ENCODE measurements around the gene MRPL40.

The MRPL40 gene

DNA sequence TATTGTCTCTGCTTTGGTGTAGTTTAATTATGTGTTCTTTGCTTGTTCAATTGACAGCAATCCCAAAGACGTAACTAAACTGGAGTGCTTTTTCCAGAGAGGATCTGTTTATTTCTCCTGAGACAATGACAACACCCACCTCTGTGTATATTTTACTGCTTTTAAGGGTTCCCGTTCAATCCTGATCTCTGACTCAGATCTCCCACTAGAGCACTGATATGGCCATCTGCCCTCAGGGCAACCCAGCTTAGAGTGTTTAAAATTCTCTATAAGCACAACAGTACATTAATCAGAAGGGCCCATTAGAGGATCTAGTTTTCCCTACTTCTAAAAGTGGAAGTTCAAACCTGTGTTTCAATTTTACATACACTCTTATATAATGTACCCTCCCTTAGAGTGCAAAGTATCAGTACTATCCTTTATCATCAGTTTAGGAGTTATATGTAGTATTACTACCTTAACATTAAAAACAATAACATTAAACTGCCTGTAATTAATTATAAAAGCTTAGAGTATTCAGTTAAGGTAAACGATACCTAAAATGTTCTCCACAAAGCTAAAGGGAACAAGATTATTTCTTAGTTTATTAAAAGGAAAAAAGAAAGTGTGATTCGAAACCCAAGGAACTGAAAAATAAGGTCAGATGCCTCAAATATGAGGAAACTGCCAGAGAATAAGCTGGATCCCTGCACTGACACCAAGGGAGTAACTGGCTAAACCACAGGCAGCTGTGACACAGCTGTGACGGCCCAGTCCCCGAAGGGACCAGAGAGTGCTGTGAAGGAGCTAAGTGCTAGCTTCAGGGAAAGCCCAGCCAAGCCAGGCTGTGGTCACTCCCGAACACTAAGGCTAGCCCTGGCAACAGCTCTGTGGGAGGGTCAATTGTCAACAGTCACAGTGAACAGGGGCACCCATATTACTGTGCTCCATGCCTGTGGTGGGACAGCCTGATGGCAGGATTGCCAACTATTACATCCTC, 31.4 kb downstream of the MRPL40 start:
- no peak for DNase-seq

DNA sequence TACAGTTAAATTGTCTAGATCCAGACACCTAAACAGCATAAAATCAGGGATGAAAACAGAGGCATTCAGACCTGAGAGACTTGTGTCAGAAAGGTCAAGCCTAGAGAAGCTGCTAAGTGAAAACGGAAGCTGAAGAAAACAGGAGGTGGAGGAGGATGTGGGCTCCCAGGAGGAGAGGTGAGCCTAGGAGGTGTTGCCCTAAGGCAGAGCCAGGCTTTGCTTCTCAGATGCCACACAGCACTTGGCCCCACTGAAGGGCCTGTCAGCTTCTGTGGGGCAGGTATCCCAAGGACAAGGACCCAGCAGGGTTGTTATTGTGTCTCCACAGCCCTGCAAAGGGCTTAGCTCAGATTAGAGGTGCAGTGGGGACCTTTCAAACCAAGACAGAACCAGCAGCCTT, 32.2 kb downstream of the MRPL40 start:
- DNase-seq: no peak

DNA sequence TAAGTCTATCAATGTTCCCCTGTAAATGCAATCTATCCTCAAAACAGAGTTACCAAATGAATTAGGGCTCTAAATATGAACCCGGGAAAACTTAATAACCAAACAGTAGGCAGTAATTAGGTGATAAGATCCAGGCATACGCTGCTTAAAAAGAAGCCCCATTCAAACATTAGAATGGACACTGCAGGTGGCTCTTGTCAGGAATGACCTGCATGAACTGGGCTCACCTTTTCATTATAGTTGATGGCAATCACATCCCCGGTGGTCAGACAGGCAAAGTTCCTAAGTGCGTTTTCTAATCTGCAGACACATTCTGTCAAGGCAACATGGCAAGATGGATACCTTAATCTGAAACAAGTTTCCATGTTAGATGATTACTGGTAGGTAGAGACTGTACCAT, 32.6 kb downstream of the MRPL40 start:
- DNase-seq: no peak

DNA sequence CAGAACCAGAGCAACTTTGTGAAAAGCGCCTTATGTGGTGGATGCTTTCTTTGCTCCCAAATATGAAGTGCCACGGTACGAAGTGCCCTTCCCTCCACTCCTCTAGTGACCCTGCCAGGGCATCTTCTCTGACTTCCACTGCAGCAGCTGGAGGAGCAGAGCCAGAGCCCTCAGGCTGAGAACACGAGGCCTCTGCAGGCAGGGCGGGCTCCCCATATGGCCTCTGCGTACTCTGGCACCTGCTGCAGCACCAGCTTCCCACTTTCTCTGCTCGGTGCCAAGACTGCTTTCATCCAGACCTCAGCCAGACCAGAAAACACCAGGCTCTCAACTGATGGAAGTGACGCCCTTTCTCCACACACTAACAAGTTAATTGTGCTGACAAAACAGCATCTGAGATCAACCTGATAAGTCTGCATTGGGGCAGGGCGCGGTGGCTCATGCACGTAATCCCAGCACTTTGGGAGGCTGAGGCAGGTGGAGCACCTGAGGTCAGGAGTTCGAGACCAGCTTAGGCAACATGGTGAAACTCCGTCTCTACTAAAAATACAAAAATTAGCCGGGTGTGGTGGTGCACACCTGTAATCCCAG, 33.9 kb downstream of the MRPL40 start:
- DNase-seq: no peak

DNA sequence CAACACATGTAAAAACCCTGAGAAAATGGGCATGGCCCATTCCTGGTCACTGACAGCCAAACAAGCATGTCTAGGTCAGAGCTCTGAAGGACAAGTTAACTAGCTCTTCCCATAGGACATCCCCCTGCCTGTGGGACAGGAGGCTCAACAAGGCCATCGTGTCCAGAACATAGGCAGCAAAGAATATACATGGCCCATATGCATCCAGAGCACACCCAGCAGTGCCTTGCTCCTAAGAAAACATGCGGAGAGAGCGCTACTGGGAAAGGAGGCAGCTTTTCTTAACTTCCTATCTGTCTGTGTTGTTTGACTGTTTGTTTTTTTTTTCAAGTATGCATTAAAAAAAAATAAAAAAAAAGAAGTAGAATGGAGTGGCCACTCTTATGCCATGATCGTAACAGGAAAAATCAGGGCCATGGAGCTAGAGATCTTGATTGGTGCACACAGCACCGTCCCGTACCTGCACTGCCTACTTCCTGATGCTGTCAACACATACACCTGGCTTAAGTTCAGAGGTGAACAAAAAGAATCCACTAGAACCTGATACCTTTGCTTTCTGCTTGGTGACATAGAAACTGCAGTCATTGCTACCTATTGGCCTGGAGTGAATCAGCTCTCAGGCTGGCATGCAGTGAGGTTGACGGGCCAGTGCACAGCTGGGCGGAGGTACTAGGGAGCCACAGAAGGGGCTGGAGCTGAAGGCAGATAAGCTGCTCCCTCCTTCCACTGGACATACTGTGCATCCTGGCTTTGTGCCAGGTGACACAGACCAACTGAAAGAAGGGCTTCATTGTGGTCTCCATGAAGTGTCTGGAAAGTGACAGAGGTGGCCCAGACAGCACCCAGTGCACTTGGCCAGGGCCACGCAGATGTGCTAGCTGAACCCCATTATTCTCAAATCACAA, 34.8 kb downstream of the MRPL40 start:
- DNase-seq: no peak

DNA sequence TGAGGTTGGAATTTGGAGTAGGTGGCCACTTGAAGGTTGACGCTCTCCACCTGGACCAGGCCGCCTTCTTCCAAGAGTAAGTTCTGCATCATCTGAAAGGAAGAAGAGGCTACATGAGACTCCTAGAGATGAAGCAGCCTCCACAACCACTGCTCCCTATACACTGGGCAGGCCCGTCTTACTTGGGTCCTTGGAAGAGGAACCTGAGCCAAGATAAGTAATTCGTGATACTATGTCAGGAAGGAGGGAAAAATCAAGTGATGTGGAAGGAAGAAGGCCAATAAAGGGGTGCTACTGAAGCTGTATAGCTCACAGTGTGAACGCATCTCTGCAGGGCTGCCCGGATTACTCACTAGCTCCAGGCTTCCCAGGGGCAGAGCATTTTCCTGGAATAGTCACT, 35.6 kb downstream of the MRPL40 start:
- DNase-seq: no peak

DNA sequence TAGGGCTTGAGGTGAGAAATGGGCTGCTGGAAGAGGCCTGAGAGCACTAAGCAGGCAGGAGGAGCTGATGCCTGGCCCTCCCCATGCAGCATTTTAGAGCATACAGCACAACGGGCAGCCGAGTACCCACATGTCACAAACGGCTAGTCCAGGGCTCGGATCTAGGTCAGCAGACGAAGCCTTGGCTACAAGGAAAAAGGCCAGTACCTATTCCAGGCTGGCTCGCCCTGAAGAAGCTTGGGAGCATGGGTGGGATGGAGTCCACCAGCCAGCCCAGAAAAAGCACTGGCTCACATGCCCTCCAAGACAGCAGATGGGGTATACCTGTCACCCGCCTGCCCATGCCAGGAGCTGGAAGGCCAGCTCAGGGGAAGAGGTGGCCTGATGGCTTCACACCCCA, 37.1 kb downstream of the MRPL40 start:
- no peak for DNase-seq

DNA sequence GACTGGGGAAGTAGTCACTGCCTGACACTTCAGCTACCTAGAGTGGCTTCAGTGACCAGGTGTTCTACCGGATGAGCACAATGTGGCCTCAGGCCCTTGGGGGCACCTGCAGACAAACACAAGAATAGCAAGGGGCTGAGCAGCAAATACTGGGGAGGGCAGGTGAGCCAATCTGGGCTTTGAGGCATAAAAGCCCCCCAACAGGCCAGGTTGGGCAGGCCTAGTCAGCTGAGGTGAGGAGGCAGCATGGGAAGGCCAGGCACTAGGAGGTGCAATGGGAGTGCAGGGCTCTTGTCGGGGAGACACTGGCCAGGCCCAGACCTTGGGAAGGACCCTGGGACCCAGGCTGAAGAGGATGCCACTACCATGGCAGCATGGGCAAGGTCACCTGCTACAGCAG, 37.7 kb downstream of the MRPL40 start:
- DNase-seq: no peak

DNA sequence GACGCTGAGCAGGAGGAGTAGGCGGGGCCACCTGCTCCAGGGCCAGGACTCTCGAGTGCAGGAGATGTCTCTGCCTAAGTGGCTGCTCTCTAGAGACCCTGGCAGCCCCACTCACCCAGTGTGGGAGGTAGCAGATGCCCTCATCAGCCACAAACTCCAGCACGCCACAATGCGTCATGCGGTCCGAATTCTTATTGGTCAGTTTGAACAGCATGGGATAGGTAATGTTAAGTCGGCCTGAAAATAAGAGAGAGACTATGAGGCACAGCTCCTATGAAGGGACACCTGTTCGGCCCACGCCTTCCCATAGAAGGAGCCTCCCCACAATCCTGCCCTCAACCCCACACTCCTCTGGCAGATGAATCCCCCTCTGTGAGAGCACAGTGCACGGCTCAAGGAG, 39.2 kb downstream of the MRPL40 start:
- no peak for DNase-seq

DNA sequence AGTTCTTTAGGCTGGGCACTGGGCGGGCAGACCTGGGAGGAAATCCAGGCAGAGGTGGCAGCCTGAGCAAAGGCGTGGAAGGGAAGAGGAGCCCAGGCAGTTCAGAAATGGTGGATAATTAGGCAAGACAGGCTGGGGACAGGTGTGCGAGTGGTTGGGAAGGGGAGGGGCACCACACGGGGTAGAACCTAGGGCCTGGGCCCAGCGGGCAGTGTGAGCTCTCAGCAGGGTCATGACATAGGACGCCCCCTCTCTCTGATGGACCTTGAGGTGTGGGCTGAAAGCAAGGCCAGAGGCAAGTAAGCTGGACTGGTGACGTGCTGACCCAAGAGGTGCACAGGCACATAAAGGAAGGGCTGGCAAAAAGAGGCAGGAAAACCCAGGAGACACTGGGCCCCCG, 39.9 kb downstream of the MRPL40 start:
- no peak for DNase-seq

DNA sequence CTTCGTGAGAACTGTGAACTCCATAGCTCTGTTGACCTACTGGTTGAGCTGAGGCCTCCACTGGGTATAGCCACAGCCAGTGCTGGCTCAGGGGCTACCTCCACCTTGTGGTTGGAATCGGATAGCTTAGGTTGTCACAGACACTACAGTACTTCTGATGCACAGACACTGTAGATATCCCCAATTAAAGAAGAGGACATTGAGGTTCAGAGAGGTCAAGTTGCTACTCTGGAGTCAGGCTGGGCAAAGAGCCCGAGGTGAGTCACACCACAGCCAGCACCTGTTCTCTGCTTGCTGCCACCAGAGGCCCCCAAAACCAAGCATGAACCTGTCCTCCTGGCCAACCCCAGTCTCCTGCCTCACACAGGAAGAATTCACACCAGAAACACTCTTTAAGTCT, 41.2 kb downstream of the MRPL40 start:
- no peak for DNase-seq

DNA sequence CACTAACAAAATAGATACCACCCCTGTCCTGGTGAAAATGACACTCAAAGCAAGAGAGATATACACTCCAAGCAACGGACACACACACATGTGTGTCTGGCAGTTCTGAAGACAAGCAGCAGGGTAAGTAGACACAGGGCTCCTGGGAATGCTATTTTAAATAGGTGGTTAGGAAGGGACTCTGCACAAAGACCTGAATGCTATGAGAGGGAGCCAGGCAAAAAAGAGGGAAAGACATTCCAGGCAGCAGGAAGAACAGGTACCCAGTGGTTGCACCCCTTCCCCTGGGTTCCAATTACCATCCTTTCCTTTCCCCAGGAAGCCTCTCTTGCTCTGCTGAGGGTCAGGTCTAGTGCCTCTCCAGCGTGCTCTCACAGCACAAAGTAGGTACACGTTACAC, 43.7 kb downstream of the MRPL40 start:
- no peak for DNase-seq

DNA sequence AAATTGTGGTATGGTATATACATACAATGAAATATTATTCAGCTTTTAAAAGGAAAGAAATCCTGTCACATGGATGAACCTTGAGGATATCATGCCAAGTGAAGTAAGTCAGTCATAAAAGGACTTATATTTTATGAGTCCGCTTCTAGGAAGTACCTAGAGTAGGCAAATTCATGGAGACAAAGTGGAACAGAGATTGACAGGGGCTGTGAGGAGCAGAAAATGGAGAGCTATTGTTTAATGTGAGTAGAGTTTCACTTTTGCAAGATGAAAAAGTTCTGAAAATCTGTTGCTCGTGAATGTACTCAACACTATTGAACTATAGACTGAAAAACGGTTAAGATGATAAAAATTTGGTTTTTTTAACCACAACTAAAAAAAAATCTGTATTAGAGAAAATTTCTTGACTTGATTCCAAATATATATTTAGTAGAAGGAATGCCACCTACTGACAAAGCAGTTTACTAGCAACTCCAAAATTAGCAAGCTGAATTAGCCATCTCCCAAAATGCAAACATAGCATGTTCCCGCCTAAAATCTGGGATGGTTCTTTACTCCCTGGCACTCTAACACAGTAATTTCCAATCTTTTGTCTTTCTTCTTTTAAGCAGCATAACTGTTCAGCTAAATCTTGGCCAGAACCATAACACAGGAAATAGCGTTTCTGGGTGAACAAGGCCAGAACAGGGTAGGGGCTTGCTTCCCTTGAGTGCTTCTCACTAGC, 45.1 kb downstream of the MRPL40 start:
- DNase-seq: no peak

DNA sequence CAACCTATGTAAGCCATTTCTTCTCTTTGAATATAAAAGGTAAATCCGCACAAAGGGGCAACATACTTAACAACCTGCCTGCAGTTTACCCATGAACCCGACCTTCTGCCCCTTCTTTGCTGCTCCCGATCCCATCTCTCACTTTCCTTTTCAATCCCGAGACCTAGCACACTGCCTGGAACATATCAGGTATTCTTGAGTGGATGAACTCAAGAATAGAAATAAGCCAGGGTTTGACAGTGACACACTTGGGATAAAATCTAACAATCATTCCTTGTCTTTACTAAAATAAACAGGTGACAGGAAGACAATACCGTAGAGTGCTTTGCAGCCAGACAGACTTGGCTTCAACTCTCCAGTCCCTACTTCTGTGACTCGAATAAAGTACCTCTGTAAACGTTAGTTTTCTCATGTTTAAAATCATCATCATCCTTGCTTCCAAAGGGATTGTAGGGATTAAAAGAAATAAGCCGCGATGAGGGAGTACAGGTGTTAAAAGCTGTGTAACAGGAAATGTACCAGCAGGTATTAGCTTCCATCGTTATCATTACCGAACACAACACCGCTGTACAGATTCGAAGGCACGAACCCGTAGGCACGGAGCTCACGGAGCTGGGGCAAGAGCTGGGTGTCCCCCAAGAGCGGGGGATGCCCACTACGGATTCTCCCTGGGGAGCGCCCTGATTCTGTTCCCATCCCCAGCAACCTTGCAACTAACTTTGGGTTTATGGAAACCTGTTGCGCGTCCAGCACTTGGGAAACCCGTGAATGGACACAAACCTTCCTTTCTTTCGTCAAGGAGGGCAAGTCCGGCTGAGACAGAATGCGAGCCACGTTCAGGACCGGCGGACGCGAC, 45.9 kb downstream of the MRPL40 start:
- DNase-seq: peak; percentile 28

DNA sequence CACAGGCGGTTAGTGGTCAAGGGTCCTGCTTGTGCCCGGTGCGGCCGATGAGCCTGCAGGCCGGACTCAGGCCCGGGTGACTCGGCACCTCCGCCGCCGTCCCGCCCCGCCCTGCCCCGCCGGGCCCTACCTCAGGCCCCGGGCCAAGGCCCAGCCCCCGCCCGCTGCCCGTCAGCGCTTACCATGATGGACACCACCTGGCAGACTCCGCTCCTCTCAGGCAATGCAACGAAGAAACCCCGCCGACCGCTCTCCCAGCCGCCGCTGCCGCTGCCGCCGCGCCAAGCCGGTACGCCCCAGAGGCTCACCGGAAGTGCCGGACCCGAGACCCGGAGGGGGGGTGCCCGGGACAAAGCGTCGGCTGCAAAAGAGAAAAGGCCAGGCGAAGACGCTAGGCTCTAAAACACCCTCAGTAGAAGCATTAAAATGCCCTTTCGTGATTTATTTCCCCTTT, 46.6 kb downstream of the MRPL40 start, which contains the start of gene UFD1:
TSS of gene UFD1 (minus strand) at position 293 of the 454 bp plus-strand sequence. CDS start at position 185, 108 bp downstream.
- peak; percentile 82 for DNase-seq

DNA sequence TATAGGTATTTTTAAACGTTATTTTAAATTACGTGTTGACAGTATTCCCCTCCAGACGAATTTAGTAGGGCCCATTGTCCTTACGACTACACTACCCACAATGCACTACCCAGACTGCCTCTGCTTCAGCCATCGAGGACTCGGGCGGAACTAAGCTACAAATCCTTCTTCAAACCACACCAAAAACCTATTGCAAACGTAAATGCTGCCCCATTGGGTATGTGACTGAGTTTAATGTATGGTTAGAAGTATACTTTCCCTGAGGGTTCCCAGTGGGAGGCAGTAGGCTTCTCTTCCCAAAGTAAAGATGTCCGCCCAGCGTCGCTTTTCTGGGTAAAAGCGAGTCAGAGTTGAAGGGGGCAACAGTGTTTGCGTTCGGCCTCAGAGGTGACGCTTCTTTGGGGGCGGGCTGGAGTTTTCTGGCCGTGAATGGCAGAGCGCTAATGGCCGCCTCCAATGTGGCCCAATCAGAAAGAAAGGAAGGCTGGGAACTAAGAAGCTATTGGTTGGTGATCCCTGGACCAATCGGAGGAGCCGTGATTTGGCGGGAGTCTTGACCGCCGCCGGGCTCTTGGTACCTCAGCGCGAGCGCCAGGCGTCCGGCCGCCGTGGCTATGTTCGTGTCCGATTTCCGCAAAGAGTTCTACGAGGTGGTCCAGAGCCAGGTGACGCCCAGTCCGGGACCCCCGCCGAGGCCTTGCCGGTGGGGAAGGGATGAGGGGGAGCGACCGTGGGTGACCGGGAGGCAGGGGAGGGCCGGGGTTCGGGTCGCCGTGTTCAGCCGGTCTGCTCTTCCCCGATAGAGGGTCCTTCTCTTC, 47.2 kb downstream of the MRPL40 start, which contains the start of gene CDC45:
TSS of gene CDC45 (plus strand) at position 566 of the 818 bp plus-strand sequence. CDS start at position 615, 49 bp downstream.
- peak; percentile 94 for DNase-seq

DNA sequence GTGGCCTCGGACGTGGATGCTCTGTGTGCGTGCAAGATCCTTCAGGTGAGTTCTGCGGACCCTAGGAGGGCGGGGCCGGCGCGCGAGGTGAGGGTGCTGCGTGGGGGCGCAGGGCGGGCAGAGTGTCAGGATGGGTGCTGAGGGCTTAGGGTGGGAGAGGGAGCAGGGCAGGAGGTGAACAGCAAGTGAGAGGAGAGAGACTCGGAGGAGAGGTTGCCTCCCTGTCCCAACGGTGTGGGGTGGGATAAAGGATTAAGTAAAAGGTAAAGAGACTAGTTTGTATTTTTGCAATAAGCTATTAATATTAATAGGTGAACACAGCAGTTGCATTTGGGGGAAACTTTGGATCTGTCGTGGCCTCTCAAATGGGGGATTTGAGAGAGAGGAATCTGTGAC, 47.8 kb downstream of the MRPL40 start:
- DNase-seq: no peak

DNA sequence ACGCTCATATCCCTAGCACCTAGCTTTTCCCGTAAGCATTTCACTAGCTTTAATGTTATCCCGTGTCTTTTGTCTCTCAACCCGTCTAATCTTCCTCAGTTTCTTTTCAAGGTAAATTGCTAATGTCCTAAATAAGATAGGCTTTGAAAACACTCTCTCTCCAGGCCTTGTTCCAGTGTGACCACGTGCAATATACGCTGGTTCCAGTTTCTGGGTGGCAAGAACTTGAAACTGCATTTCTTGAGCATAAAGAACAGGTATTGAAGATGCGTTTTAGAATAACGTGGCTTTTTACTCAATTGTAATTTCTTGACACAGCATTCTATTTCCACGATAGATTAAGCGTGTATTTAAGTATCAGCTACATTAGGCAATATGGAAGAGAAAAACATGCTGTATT, 48.4 kb downstream of the MRPL40 start:
- no peak for DNase-seq

DNA sequence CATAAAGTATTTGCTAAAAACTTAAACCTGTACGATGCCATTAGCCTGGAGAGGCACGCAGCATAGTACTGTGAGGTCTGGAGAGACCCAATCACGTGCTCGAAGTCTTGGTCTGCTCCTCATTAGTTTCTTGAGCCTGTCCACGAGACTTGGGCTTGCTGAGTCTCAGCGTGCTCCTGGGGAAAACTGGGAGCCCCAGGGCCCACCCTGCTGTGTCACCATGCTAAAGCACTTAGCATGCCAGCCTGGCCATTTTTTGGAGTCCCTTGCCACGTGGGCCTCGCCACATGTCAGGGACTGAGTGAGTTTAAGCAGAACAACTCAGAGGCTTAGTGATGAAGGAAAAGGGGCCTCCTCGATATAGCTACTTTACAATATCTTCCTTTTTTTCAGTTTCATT, 50.0 kb downstream of the MRPL40 start:
- no peak for DNase-seq

DNA sequence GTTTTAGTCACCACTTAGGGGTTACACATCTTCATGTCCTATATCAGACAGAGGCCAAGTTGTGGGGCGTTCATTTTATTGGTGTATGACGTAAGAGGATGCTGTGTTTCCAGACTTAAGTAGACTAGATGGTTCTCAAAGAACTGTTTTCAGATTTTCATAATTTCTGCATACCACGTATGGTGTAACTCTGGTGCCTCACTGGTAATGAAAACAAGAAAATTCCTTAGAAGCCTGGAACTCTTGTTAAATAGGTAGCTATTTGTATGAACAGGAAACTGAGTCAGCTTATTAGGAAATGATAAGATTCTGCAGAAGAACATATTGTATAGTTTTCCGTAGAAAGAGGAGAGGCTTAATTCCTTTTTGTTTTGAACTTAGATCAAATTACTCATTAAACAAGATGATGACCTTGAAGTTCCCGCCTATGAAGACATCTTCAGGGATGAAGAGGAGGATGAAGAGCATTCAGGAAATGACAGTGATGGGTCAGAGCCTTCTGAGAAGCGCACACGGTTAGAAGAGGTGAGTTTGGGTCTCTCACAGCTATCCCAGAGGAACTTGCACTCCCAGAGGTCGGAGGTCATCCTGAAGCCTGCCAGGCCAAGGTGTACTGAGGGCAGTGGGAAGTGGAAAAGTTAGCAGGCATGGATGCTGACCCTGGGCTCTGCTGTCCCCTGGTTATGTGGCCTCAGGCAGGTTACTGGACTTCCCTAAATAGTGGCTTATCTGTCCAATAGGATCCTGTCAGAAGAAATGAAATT, 51.3 kb downstream of the MRPL40 start:
- no peak for DNase-seq

Data from activated naive CD4-positive, alpha-beta T cell treated with anti-CD3 and anti-CD28 coated beads, Interleukin-2, amount 50 U/mL, for 16 hours (primary cell).